ENCODE results near the gene NYAP1.

GRCh38 chr7:100491192-100491578, 7.5 kb downstream of the NYAP1 start:
- TF ChIP-seq CTCF (IDR thresholded peaks at IDR 0.05), result no peak
- no peak for TF ChIP-seq POLR2A (IDR thresholded peaks at IDR 0.05)
- no peak for TF ChIP-seq EP300 (IDR thresholded peaks at IDR 0.05)
- TF ChIP-seq POLR2AphosphoS5 (IDR thresholded peaks at IDR 0.05), result no peak
